T-helper 22 cell (primary cell): ENCODE data around the gene RABL6.
"Not testable (repeated sequence)": the region's sequence is repeated elsewhere in the genome, so short reads cannot be mapped to it uniquely, and the experiment has no call there.

Experiments
- DNase-seq: peaks from one replicate; pipeline ENCODE4 v3.0.0-alpha.2; 2020; ENCODE audit warnings: low read depth

Gene RABL6

GRCh38 chr9:136820971-136821825, 13.4 kb downstream of the RABL6 start:
- DNase-seq, result no peak

GRCh38 chr9:136821826-136822544, 14.2 kb downstream of the RABL6 start:
- DNase-seq, result no peak

GRCh38 chr9:136823136-136824046, 15.6 kb downstream of the RABL6 start:
- DNase-seq, result no peak

GRCh38 chr9:136824496-136825225, 16.9 kb downstream of the RABL6 start:
- no peak for DNase-seq

GRCh38 chr9:136825295-136826187, 17.8 kb downstream of the RABL6 start:
- DNase-seq, result no peak

- no peak for DNase-seq
Observed at GRCh38 chr9:136826188-136826541, 18.4 kb downstream of the RABL6 start.

- no peak for DNase-seq
Observed at GRCh38 chr9:136826703-136827582, 19.2 kb downstream of the RABL6 start.

- no peak for DNase-seq
Observed at GRCh38 chr9:136827794-136828473, 20.2 kb downstream of the RABL6 start.

- DNase-seq, result no peak
Observed at GRCh38 chr9:136828474-136829140, 20.9 kb downstream of the RABL6 start.

GRCh38 chr9:136829412-136829811, 21.7 kb downstream of the RABL6 start:
- DNase-seq, result no peak

GRCh38 chr9:136829981-136830885, 22.5 kb downstream of the RABL6 start:
- no peak for DNase-seq

- DNase-seq, result no peak
Observed at GRCh38 chr9:136831002-136831719, 23.4 kb downstream of the RABL6 start.

- DNase-seq, result no peak
Observed at GRCh38 chr9:136831720-136832104, 24.0 kb downstream of the RABL6 start.

GRCh38 chr9:136832581-136832980, 24.8 kb downstream of the RABL6 start:
- no peak for DNase-seq

- not testable (repeated sequence) for DNase-seq
Observed at GRCh38 chr9:136833381-136834048, 25.8 kb downstream of the RABL6 start.
